ENCODE measurements around the gene AP3M1. TPM values are rescaled to one million over a fixed set of nuclear protein-coding genes. Genes with fewer than 3 reads are reported as not detected.

Gene AP3M1
- total and polyA plus RNA-seq, 8 donors: 3.5 to 28.1 (median 11.5) TPM

- H3K9me3 ChIP-seq: no peaks in the 10 kb centered on the region
- intact Hi-C loops (cut with DNase I; ENCODE audit: low total_unique reads): no loop called here
- peaks cover 0 to 4% (median 0%) of the 10 kb centered on the region in 4 donors for H3K36me3 ChIP-seq
- no peak overlapping the region for H3K27ac ChIP-seq
- peaks cover 0 to 19% (median 11%) of the 10 kb centered on the region in 4 donors for H3K4me1 ChIP-seq
- no peaks in the 10 kb centered on the region for H3K27me3 ChIP-seq
- TF ChIP-seq POLR2AphosphoS5 (IDR thresholded peaks at IDR 0.05) (no peak), POLR2A (IDR thresholded peaks at IDR 0.05) (no peak)
- TF ChIP-seq, protein P1, sequence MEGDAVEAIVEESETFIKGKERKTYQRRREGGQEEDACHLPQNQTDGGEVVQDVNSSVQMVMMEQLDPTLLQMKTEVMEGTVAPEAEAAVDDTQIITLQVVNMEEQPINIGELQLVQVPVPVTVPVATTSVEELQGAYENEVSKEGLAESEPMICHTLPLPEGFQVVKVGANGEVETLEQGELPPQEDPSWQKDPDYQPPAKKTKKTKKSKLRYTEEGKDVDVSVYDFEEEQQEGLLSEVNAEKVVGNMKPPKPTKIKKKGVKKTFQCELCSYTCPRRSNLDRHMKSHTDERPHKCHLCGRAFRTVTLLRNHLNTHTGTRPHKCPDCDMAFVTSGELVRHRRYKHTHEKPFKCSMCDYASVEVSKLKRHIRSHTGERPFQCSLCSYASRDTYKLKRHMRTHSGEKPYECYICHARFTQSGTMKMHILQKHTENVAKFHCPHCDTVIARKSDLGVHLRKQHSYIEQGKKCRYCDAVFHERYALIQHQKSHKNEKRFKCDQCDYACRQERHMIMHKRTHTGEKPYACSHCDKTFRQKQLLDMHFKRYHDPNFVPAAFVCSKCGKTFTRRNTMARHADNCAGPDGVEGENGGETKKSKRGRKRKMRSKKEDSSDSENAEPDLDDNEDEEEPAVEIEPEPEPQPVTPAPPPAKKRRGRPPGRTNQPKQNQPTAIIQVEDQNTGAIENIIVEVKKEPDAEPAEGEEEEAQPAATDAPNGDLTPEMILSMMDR (IDR thresholded peaks at IDR 0.05): no peak
- H3K4me3 ChIP-seq: no peak overlapping the region
- WGBS, 5 donors: 93 to 98% (median 96%) methylated on average over 3 of the region's 3 CpGs
- DNase-seq: no peak
Observed at GRCh38 chr10:74160013-74160412, 9.4 kb upstream of the AP3M1 start.

- intact Hi-C loops (cut with DNase I; ENCODE audit: low total_unique reads): no loop called here
- Histone ChIP-seq H3K4me3 (no peak overlapping the region), H3K9me3 (no peaks in the 10 kb centered on the region), H3K4me1 (peaks cover 8 to 40% (median 23%) of the 10 kb centered on the region in 4 donors), H3K27ac (no peak overlapping the region), H3K27me3 (no peaks in the 10 kb centered on the region), H3K36me3 (peaks cover 0 to 4% (median 0%) of the 10 kb centered on the region in 4 donors)
- TF ChIP-seq EP300 (IDR thresholded peaks at IDR 0.05): no peak
- peak; percentile 34 to 54 for DNase-seq
- 12 to 30% (median 21%) methylated on average over 2 of the region's 2 CpGs for WGBS, 5 donors
Observed at GRCh38 chr10:74156919-74157289, 6.3 kb upstream of the AP3M1 start.

- no peak for DNase-seq
- WGBS, 5 donors: 63 to 74% (median 68%) methylated on average over 4 of the region's 4 CpGs
- H3K9me3 ChIP-seq: no peaks in the 10 kb centered on the region
- H3K27ac ChIP-seq: no peak overlapping the region
- TF ChIP-seq, protein P1 (IDR thresholded peaks at IDR 0.05): no peak
- no peak for TF ChIP-seq EP300 (IDR thresholded peaks at IDR 0.05)
- no peak for TF ChIP-seq POLR2AphosphoS5 (IDR thresholded peaks at IDR 0.05)
- no peak for TF ChIP-seq POLR2A (IDR thresholded peaks at IDR 0.05)
- H3K4me3 ChIP-seq: no peak overlapping the region
- no peaks in the 10 kb centered on the region for H3K36me3 ChIP-seq
- peaks cover 20 to 58% (median 38%) of the 10 kb centered on the region in 4 donors for H3K4me1 ChIP-seq
- intact Hi-C loops (cut with DNase I; ENCODE audit: low total_unique reads): no loop called here
- no peaks in the 10 kb centered on the region for H3K27me3 ChIP-seq
Observed at GRCh38 chr10:74153676-74154075, 3.0 kb upstream of the AP3M1 start.

GRCh38 chr10:74153123-74153522 lies 2.5 kb upstream of the AP3M1 start:
- Histone ChIP-seq H3K27me3 (no peaks in the 10 kb centered on the region), H3K27ac (no peak overlapping the region), H3K36me3 (no peaks in the 10 kb centered on the region), H3K4me1 (peaks cover 20 to 63% (median 40%) of the 10 kb centered on the region in 4 donors), H3K9me3 (no peaks in the 10 kb centered on the region), H3K4me3 (no peak overlapping the region)
- intact Hi-C loops (cut with DNase I; ENCODE audit: low total_unique reads): no loop called here
- 33 to 58% (median 49%) methylated on average over 4 of the region's 4 CpGs for WGBS, 5 donors
- DNase-seq: peak in 1 of 2 donors; percentile 42
- no peak for TF ChIP-seq POLR2AphosphoS5 (IDR thresholded peaks at IDR 0.05)
- TF ChIP-seq, protein P1 (IDR thresholded peaks at IDR 0.05): peak in 3 of 7 experiments; percentile 8 to 22 (median 17)

DNA sequence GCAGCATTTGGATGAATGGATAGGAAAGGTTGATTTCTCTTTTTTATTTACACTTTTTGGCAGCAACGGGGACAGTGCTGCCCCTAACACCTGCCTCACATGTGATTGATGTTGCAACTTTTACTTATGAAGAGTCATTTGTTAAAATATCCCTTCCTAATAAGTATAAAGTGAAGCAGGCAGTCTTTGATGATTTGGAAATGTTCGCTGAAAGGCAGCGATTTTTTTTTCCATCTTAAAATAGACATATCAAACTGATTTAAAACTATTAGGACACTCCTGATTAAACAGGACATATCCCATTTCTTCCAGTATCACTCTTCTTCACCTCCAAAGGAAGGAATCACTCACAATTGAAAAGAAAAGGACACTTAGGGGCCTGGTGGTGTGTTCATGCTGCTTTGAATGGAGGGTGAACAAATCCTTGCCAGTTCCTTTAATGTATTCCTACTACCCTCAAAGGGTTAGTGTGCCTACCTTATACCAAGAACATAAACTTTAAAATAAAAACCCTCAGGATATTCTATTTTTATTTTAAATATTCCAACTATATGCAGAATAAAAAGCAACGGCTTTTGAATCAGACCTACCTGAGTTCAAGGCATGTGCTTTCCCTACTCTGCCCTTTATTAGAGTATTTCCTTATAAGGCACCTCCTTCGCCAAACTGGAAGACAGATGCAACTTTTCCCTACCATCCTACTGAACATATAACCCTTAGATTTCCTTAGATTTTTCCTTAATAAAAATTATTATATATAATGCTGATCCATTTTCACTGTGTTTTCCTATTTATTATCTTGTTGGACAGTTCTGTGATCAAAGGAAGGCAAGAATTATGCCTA lies 1.5 kb upstream of the AP3M1 start:
- Histone ChIP-seq H3K9me3 (no peaks in the 10 kb centered on the region), H3K4me1 (peaks cover 20 to 70% (median 39%) of the 10 kb centered on the region in 4 donors), H3K27ac (peak overlapping the region in 4 of 5 donors; percentile 88 to 92 (median 92)), H3K4me3 (peak overlapping the region; percentile 66 to 99 (median 90)), H3K27me3 (no peaks in the 10 kb centered on the region), H3K36me3 (peaks cover 0 to 4% (median 2%) of the 10 kb centered on the region in 4 donors)
- DNase-seq: no peak
- WGBS, 5 donors: 10 to 20% (median 14%) methylated on average over 5 of the region's 5 CpGs
- TF ChIP-seq EP300 (IDR thresholded peaks at IDR 0.05): no peak
- TF ChIP-seq POLR2A (IDR thresholded peaks at IDR 0.05): no peak
- TF ChIP-seq, protein P1 (IDR thresholded peaks at IDR 0.05): no peak
- TF ChIP-seq POLR2AphosphoS5 (IDR thresholded peaks at IDR 0.05): no peak
- intact Hi-C loops (cut with DNase I; ENCODE audit: low total_unique reads): no loop called here
